HepG2 (cell line): ENCODE results near the gene PRKG1.

Experiments used
- ARID3A ChIP-seq: IDR thresholded peaks from 2 replicates; pipeline ENCODE4 v1.6.1; 2012; ENCODE audit warnings: low read depth, low read length, improper control_type of control experiment
- CTCF ChIP-seq: sonication (generic); formaldehyde crosslinking; IDR thresholded peaks from 2 replicates; pipeline ENCODE4 v1.5.0; 2020; ENCODE audit warnings: mild to moderate bottlenecking, missing genetic modification reagents, moderate library complexity
- EZH2 ChIP-seq: conservative IDR thresholded peaks from 2 replicates; pipeline ENCODE4 v1.6.1; 2012; ENCODE audit warnings: mild to moderate bottlenecking, low read depth, low read length, moderate library complexity
- POLR2AphosphoS5 ChIP-seq: IDR thresholded peaks from 2 replicates; pipeline ENCODE4 v1.6.1; 2012; ENCODE audit warnings: low read depth, low read length
- SUZ12 ChIP-seq: fragments of 150-350 bp; IDR thresholded peaks from 2 replicates; pipeline ENCODE4 v1.6.1; 2014; ENCODE audit warnings: low read depth, low read length
- TEAD3 ChIP-seq: optimal IDR thresholded peaks from 2 replicates; pipeline ENCODE3; 2016; ENCODE audit warnings: borderline replicate concordance
- TOPORS ChIP-seq: sonication (generic); formaldehyde crosslinking; IDR thresholded peaks from 2 replicates; pipeline ENCODE4 v1.8.0; 2023; ENCODE audit warnings: mild to moderate bottlenecking, missing genetic modification reagents
- ZNF124 ChIP-seq: sonication (generic); formaldehyde crosslinking; IDR thresholded peaks from 2 replicates; pipeline ENCODE4 v1.4.0; 2020; ENCODE audit warnings: missing genetic modification reagents

GRCh38 chr10:51523440-51523839, 449.2 kb downstream of the PRKG1 start:
- TF ChIP-seq ARID3A = no peak
- TF ChIP-seq CTCF (CRISPR knock-in tag) = no peak
- TF ChIP-seq TOPORS (CRISPR knock-in tag) = no peak
- no peak for TF ChIP-seq ZNF124 (CRISPR knock-in tag)
- TF ChIP-seq SUZ12 = no peak
- TF ChIP-seq EZH2 = no peak
- TF ChIP-seq POLR2AphosphoS5 = no peak
- no peak for TF ChIP-seq TEAD3 (CRISPR knock-in tag)
